NCI-H1048 (cell line): ENCODE measurements around the gene A4GALT.
"Not testable (repeated sequence)": the region's sequence is repeated elsewhere in the genome, so short reads cannot be mapped to it uniquely, and the experiment has no call there.

Experiments
- DNase-seq: peaks from one replicate; lab custom pipeline; 2025; lab: John Stamatoyannopoulos, UW

The A4GALT gene

DNA sequence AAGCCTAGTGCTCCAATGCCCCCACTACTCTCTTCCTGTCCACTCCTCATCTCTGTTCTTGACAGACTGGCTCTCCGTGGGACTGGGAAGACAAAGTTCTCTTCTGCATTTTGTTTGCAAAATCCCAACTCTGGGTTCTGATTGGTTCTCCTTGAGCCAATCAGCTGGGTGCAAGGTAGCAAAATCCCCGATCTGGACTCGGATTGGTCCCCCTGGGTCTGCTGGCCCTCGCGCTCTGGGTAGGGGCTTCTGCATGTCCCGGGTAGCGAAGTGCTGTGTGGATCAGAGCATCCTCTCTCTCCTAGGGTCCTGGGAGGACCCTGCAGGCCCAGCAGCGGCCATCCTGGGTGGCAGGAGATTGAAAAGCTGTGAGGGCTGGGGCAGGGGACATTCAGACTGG, 22.3 kb upstream of the A4GALT start:
- no peak for DNase-seq

DNA sequence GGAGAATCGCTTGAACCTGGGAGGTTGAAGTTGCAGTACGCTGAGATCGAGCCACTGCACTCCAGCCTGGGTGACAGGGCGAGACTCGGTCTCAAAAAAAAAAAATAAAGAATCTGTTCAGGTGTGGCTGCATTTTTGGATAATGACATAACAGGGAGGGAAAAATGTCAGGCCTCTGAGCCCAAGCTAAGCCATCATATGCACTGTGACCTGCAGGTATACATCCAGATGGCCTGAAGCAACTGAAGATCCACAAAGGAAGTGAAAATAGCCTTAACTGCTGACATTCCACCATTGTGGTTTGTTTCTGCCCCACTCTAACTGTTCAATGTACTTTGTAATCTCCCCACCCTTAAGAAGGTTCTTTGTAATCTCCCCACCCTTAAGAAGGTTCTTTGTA, 19.6 kb upstream of the A4GALT start:
- not testable (repeated sequence) for DNase-seq

DNA sequence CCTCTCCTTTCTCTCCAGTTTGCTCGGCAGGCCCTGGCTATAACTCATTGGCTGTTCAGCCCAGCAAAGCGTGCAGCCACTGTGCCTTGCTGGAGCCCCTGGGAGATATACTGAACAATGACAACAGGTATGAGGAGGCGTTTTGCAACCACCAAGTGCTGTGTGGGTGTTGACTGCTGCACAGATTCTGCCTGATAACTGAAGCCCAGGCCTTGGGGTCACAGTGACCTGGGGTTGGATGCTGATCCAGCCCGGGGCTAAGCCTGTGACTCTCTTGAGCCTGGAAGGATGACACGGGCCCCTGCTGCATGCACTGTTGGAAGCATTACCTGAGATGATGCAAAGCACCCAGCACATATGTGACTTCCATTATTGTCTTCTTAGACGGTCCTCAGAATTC, 13.7 kb upstream of the A4GALT start:
- DNase-seq: no peak

DNA sequence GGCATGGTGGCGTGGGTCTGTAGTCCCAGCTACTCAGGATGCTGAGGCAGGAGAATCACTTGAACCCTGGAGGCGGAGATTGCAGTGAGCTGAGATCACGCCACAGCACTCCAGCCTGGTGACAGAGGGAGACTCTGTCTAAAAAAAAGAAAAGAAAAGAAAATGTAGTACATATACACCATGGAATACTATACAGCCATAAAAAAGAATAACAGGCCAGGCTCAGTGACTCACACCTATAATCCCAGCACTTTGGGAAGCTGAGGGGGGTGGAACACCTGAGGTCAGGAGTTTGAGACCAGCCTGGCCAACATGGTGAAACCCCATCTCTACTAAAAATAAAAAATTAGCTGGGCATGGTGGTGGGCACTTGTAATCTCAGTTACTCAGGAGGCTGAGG, 12.7 kb upstream of the A4GALT start:
- not testable (repeated sequence) for DNase-seq

DNA sequence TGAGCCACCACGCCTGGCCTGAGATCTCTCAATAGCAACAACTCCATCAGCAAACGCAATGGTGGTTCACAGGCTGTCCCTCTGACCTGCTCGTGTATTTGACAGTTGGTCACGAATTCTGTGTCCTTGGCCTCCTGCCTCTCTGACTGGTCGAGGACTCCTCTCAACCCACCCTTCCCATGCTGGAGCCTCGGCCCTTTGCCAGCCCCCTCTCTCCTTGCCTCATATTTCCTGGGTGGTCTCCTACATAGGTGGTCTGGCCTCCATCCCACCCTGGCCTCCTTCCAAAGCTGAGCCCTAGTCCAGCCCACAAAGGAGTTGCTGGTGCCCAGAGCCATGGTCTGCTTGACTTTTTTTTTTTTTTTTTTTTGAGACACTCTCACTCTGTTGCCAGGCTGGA, 11.4 kb upstream of the A4GALT start:
- no peak for DNase-seq

DNA sequence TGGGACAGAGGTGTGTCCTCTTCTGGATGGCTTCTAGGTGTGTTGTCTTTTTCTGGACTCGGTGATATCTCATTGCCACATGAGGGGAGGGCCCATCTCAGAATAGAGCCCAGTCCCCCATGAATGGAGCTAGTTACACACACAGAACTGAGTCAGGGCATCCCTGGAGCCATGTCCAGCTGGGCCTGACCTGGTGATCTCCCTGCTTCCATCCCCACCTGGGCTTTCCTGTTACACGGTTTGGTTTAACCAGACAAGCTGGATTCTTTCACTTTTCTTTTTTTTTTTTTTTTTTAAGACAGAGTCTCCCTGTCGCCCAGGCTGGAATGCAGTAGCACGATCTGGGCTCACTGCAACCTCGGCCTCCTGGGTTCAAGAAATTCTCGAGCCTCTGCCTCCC, 6.1 kb upstream of the A4GALT start:
- DNase-seq: no peak

DNA sequence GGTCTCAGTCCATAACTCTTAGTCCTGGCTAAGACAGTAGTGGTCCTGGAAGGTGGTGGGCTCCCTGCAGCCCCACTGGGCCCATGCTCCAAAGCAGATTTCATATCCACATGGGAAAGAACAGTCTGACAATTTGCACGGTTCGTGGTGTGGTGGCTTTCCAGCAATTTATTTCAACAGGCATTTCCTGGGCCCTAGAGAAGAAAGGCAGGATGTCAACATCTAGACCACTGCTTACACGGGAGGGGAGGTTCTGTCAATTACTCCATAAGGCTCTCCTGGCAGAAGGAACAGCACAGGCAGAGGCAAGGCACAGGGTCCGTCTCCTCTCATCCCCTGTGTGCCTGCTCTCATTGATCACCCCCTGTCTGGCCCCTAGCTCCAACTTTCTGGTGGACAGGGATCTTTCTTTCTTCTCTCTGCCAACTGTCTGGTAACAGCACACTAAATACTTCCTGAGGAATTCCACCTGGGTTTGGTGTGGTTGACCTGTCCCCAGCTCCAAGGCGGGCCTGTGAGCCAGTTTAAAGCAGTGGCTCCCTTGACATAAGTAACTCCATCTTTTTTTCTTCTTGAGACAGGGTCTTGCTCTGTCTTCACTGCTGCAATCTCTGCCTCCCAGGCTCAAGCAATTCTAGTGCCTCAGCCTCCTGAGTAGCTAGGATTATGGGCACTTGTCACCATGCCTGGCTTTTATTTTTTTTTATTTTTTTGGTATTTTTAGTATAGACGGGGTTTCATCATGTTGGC, 5.1 kb upstream of the A4GALT start:
- no peak for DNase-seq

DNA sequence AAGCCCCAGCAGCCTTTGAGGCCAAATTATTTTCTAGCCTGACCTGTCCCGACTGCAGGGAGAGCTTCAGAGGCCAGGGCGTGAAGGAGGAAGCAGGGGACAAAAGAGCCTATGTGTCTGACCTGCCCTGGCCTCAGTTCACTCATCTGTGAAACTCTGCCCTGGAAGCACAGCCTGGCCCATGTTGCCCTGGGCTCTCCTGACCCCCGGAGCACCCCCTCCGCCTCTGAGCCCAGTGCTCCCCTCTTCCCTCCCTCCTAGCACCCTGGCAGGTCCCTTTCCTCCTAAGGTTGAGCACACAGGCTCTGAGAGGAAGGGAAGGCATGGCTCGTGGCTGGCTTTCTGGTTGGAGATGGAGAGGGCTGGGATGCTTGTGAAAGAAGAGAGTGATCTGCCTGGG, 3.4 kb upstream of the A4GALT start:
- DNase-seq: no peak

DNA sequence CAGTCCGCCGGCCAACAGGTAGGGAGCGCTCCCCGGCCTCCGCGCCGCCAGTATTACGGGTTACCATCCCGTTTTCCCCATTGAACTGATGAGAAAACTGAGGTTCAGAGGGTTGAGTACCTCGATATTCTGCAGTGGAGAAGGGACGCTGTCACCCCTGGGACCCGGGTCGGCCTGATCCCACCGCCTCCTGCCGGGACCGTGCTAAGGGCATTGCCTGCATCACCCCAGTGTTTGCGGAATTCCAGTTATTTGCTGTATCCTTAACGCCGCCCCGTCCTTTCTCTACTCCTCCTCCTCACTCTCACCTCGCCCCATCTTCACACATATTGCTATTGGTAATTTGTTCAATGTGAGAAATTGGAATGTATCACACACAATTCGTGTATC, 370 bp upstream of the A4GALT start:
- no peak for DNase-seq

DNA sequence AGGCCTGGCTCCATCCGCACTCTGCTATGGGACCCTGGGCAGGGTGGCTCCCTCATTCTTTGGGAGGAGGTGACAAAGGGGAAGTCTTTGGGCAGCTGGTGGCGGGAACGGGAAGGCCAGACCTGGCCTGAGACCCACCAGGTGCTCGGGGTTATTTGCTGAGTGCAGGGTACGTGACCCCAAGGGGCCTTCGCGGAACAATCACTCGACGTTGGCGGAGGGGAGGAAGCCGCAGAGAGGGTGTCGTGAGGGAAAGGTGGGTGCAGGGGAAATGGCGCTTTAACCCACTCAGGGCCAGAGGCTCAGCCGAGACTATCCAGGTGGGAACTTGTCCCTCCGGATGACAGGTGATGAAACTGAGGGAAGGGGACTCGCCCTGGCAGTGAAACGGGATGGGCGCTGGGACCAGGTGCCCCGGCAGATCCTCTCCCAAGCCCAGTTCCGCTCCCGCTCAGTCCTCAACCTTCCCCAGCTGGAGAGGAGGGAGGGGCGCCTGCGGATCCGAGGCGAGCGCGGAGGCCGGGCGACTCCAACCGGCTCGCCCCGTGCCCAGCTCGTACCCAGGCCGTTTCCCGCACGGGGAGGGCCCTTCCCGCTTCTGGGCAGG, 911 bp downstream of the A4GALT start:
- DNase-seq: no peak

DNA sequence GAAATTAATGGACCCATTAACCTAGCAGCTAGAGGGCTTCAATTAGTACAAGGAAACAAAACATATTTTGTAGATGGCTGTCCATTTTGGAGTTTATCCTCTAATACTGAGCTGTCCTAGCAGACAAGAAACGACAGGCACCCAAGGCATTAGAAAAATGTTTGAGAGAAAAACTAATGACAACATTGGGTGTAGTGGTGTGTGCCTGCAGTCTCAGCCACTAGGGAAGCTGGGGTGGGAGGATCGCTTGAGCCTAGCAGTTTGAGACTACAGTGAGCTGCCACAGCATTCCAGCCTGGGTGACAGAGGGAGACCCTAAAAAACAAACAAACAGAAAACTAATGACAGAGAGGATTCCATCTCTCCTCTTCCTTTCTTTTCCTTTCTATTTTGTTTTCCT, 1.5 kb downstream of the A4GALT start:
- no peak for DNase-seq

DNA sequence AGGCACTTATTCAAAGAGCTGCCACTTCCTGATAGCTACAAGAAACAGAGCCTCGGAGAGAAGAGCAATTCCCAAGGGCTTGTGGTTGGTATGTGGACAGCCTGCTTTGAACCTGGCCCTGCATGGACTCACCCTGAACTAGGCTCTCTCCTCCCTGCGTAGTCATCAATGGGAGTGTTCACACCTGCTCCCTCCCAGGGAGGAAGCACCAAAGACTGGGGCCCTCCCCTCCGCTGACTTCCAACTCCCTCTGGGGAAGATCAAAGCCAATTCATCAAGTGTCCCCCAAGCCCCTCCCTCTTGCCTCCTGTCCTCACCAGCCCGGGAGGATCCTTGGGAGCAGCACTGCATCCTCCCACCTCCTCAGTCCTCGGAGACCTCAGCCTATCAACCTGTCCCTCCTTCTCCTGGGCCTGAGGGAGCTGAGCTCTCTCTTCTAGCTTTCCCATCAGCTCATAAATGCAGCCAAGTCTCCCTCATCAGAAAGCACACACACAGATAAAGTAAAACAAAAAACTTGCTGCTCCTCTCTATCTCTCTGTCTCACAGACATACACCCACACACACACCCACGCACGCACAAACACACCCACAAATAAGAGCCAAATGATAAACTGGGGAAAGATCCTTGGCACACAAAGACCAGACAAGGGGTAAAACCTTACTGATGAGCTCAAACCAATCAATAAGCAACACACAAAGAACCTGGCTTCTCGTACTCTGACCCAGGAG, 3.3 kb downstream of the A4GALT start:
- no peak for DNase-seq

DNA sequence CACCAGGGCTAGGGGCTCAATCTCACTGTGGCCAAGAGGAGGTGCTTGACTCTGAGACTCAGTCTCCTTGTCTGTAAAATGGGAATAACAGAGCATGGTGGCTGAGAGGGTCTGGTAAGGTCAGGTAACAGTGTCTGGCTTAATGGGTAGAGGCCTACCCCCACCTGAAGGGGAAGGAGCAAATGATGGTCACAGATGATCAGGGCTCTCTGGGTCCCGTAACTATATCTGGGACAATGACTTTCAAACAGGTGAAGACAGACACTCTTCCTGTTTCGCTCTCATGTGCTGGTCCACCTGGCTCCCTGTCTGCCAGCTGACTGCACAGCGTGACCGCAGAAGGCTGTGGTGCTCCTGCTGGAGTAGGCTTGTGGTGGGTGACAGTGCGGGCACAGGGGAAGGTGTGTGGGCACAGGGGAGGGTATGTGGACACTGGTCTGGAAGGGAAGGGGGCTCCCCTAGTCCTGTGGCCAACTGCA, 4.0 kb downstream of the A4GALT start:
- no peak for DNase-seq

DNA sequence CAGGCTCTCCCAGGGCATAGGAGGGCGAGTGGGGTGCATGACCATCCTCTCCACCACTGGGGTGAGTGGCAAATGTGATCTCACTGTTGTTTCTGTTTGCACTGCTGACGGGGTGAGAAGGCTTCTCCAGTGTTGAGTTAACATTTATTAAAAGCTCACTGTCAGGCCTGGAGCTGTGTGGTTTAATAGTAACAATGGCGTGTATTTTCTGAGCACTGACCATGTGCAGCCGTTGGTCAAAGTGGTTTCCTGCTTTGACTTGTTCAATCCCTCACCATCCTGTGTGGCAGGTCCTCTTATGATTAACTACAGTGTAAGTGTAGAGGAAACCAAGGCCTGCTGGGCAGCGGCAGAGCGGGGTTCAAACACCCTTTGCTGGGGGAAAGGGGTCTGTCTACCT, 4.4 kb downstream of the A4GALT start:
- DNase-seq: no peak

DNA sequence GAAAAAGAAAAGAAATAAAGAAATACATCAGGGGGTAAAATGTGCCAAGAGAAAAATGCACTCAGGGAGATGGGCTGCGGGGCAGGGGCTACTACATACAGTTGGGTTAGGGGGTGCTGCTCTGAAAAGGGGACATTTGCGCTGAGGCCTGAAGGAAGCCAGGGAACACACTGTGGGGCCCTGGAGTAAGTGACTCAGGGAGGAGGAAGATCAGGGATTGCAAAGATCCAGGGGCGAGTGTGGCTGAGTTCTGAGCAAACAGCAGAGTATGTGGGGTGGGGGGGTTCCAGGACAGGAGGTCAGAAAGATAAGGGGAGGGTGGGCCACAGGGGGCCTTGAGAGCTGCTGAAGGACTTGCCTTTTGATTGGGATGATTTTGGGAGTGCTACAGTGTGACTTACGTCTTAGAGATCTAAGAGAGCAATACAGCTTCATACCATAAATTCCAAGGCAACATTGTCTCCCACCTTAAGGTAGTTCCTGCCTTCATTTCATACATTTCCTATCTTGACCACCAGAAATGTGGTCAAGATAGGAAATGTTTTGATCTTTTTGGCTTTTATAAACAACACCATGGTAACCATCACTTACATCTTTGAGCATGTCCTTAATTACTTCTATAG, 5.8 kb downstream of the A4GALT start:
- DNase-seq: no peak

DNA sequence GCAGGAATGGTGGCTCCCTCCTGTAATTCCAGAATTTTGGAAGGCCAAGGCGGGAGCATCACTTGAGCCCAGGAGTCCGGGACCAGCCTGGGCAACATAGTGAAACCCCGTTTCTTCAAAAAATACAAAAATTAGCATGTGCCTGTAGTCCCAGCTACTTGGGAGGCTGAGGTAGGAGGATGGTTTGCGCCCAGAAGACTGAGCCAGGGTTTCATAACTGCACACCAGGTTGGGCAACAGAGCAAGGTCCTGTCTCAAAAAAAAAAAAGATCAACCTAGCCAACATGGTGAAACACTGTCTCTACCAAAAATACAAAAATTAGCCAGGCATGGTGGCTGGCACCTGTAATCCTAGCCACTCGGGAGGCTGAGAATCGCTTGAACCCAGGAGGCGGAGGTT, 6.4 kb downstream of the A4GALT start:
- no peak for DNase-seq

DNA sequence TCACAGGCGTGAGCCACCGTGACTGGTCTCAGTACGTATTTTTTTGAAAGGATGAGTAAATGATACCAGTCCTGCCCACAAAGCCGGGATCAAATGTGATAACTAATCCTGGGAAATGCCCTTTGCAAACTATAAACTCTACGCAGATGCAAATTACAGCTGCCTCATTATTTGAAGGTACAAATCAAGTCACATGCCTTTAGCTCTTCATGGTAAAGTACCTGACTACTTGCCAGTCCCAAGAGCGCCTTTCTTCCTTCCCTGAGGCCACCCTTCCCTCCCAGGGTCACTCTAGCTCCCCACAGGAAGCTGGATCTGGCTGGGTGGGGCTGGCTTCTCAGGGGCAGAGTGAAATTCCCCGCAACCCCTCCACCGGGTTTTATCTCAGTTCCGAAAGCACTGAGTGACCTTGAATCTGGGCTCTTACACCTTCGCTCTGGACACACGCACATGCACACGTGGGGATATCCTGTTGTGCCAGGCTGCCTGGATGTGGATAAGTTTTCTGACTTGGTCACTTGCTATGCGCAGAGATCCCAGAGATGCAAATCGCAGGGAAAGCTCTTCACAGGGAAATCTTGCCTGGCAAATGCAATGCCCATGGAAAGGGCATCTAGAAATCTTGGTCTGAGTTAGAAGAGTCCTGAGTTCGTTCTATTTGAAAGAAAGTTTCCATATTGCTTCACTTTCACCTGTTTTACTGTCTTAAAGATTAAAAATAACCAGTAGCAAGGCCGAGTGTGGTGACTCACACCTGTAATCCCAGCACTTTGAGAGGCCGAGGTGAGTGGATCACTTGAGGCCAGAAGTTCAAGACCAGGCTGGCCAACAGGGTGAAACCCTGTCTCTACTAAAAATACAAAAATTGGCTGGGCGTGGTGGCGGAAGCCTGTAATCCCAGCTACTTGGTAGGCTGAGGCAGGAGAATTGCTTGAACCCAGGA, 8.5 kb downstream of the A4GALT start:
- DNase-seq: no peak

DNA sequence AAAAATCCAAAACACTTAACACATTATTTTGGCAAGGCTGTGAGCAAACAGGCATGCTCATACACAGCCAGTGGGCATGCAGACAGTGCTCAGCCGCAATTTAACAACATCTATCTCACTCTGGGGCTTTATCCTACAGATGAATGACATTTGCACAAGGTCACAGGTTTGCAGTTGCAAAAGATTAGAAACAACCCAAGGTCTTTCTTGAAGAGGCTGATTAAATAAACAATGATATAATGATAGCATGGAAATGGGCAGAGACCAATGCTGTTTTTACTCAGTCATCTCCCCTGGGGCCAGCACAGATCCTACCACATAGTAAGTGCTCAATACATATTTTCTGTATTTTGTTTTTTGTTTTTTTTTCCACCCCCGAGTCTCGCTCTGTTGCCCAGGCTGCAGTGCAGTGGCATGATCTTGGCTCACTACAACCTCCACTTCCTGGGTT, 9.4 kb downstream of the A4GALT start:
- no peak for DNase-seq

DNA sequence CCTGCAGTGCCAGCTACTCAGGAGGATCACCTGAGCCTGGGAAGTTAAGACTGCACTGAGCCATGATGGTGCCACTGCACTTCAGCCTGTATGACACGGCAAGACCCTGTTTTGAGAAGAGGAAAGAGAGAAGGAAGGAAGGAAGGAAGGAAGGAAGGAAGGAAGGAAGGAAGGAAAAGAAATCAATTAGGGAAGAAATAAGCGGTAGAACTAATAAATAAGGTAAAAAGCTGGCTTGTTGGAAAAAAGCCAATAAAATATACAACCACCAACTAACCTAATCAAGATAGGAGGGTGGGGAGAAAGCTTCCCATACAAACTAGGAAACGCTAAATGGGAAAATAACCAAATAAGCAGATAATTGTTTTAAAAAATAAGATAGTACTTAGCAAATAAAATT, 12.3 kb downstream of the A4GALT start:
- DNase-seq: no peak

DNA sequence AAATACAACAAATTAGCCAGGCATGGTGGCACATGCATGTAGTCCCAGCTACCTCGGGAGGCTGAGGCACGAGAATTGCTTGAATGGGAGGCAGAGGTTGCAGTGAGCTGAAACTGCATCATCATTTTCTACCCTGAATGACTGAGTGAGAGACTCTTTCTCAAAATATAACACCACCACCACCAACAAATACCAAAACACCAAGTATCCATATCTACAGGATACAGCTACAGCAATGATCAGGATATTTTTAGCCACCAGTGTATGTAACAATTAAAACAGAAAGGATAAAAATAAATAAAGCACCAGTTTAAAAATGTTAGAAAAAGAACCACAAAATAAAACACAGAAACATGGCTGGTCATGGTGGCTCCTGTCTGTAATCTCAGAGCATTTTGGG, 13.2 kb downstream of the A4GALT start:
- DNase-seq: no peak

DNA sequence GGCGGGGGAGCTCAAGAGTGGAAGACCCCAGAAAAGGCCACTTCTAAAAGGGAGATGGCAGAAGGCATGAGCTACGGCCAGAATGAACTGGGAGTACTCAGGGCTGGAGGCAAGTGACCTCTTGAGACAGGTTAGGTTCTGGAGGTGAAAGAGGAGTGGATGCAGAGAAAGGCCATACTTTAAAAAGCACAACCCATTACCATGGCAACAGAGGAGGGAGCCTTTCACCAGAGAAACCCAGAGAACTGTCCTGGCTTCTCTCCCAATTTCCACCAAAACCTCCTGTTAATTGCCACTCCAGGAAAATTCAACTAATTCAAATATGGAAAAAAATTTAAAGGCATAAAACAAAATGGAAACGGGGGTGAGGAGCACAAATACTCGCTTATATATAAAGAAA, 15.8 kb downstream of the A4GALT start:
- DNase-seq: no peak

DNA sequence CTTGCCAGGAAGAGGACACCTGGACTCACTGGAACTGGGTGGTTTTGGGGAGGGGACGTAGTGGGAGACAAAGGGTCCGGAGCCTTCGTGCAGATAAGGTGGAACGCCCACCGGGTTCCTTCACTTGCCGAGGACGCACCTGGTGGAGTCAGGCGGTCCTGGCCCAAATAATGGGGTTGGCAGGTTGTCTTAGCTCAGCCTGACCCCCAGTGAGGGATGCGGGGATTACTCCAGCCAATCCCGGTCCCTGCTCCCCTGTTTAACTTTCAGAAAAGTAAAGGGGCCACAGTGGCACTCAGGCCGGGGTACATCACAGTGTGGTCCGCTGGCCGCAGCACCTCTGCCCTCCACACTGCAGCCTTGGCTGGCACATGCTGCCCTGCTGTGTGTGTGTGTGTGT, 18.0 kb downstream of the A4GALT start:
- no peak for DNase-seq
